Limb (tissue), 2 donors: Measurements from ENCODE around the gene MOV10L1.
"Not testable (repeated sequence)": the region's sequence is repeated elsewhere in the genome, so short reads cannot be mapped to it uniquely, and the experiment has no call there.

Source experiments
- DNase-seq, 2 donors: peaks; one replicate each; pipeline ENCODE4 v3.0.0-alpha.2; 2016; ENCODE audit errors: extremely low spot score in 2 of 2

Gene MOV10L1

DNA sequence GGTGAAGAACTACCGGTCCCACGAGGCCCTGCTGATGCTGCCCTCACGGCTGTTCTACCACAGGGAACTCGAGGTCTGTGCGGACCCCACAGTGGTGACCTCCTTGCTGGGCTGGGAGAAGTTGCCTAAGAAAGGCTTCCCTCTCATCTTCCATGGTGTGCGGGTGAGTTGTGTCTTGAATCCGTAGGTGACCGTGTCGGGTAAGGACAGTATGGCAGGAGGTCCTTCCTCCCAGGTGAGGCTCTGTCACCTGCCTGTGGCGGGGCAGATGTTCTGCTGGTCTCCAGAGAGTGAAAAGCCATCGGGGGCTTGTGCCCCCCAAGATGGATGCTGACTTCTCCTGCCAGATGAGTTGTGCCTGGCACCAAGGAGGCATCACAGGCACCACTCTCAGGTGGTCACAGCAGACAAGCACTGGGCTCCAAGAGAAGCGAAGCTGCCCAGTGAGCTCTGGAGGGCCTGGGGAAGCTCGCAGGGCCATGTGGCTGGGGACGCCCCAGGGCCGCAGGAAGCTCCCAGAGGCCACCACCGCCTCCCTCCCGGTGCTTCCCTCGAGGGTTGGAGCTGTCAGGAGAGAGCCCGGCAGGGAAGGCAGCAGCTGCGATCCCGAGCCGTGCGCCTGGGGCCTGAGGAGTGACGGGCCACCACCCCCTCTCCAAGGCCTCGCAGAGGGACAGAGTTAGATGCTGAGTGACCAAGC is 63.4 kb downstream of the MOV10L1 start:
- DNase-seq = no peak

DNA sequence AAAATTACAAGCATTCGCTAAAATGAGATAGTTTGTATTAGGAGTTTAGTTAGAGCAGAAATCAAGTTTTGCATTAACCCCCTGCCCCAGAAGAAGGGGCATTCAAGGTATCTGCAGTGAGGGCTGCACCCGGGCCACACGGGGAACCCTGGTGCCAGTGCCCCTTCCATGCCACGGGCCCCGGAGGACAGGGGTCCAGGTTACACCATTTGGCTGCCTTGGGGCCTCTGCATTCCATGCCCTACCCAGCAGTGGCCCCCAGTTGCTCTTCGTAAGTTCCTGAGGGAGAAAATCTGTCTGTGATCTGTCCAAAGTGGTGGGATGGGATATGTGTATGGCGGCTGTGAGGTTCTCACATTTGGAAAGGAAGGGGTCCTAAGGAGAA is 63.9 kb downstream of the MOV10L1 start:
- DNase-seq = no peak

DNA sequence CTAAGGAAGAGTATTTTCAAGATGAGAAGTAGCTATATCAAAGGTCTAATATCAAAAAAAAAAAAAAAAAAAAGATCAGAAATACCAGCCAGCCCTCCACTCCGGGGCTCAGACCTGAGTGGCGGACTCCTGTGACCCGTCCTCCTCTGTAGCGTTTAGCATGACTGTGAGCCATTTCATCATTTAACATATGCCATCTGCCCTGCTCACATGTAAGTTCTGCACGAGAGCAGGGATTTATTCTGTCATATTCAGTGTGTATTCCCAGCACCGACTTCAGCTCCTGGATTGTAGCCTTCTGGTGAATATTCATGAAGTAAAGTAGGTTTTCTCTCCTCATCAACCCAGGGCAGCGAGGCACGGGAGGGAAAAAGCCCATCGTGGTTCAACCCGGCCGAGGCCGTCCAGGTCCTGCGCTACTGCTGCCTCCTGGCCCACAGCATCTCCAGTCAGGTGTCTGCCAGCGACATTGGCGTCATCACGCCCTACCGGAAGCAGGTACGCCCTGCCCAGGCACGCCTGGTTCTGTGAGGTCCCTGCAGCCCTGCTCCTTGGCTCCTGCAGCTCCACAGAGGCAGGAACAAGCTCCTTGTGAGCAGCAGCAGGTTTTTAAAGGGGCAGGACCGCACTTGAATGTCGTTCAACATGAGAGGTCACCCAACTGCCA is 68.0 kb downstream of the MOV10L1 start:
- no peak for DNase-seq

DNA sequence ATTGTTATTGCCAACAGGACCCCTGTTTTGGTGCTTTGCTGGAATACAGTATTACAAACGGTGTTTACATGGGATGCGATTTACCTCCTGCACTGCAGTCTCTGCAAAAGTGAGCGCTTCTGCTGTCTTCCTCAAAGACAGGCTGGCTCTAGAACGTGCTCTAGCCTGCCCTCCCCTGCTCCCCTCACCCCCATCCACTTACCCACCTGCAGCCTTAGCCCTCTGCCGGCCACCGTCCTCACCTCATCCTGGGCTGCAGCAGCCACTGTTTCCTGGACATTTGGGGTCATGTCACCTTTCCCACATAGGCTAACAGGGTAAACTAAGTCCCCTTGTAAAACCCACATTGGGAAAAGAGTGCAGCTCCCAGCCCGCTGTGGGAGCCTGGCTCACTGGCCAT is 71.1 kb downstream of the MOV10L1 start:
- no peak for DNase-seq

DNA sequence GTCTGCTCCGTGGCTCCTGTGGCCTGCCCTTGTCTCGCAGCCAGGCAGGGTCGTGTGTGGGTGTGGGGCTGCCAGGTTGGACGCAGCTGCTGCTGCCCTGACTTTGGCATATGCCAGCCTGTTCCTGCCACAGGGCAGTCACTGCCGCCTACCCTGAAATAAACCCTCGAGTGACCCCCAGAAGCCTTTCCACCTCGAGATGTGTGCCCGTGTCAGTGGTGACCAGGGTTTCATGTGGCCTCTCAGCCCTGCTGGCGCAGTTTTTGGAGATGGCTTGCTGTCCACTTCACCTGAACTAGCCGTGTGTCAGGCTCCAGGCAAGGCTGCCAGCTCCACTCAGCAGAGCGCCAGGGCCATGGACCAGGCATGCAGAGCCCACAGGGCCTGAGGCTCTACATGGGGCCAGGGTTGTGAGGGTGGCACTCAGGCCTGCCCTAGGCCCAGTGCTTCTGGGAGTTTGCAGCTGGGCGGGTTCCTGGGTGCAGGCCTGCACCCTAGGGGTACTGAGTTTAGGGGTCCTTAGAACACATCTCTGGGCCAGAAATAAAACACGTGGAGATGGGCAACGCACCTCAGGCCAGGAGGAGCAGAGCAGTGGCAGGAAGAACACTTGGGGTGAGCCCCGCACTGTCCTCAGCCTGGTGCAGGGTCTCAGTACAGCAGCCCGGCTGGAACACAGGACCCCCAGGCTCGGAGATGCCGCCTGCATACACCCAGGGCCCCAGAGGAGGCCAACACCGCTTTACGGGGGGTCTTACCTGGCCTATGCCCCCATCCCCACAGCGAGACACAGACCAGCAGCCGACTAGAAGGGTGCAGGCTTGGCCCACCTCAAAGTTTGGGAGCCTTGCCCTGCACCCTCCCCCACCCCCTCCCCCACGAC is 71.9 kb downstream of the MOV10L1 start:
- DNase-seq = no peak

DNA sequence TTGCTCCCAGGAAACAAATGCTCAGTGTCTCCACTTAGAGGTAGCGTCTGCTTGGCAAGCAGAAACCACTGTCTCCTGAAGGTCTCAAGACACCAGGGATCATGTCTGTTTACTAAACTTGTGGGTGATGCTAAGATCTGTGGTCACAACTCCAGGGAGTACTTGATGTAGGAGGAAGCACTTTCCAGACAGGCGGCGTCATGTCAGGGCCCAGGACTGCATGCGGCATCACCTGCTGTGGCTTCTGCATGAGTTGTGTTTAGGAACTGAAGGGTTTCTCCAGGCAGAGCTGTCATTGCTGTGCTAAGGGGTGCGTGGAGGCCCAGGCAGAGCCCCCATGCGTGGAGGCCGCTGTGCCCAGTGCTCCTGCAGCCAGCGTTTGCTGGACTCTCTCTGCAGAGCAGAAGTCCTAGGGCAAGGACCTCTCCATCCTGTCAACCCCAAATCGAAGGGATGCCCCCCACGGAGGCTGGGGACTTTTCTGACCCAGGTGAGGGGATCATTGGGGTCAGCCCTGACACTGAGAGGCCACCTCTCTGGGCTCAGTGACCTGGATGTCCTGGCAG is 72.7 kb downstream of the MOV10L1 start:
- DNase-seq = no peak

DNA sequence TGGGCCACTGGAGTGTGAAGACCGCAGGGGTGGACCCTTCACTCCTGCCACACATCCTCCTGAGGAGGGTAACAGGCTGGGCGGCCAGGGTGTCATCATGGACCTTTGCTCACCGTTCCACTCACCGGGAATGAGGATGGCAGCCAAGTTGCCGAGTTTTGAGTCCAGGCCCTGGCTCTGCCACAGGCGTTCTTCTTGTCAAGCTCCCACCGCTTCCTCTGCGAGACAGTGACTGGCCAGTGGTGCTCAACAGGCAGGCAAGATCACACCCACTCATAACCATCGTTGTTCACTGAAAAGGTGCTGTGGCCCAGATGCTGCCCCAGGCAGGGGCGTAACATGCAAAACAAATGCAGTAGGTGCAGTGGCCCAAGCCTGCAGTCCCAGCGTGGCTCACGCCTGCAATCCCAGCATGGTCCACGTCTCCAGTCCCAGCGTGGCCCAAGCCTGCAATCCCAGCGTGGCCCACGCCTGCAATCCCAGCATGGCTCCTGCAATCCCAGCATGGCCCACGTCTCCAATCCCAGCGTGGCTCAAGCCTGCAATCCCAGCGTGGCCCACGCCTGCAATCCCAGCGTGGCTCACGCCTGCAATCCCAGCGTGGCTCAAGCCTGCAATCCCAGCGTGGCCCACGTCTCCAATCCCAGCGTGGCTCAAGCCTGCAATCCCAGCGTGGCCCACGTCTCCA is 75.8 kb downstream of the MOV10L1 start:
- no peak for DNase-seq

DNA sequence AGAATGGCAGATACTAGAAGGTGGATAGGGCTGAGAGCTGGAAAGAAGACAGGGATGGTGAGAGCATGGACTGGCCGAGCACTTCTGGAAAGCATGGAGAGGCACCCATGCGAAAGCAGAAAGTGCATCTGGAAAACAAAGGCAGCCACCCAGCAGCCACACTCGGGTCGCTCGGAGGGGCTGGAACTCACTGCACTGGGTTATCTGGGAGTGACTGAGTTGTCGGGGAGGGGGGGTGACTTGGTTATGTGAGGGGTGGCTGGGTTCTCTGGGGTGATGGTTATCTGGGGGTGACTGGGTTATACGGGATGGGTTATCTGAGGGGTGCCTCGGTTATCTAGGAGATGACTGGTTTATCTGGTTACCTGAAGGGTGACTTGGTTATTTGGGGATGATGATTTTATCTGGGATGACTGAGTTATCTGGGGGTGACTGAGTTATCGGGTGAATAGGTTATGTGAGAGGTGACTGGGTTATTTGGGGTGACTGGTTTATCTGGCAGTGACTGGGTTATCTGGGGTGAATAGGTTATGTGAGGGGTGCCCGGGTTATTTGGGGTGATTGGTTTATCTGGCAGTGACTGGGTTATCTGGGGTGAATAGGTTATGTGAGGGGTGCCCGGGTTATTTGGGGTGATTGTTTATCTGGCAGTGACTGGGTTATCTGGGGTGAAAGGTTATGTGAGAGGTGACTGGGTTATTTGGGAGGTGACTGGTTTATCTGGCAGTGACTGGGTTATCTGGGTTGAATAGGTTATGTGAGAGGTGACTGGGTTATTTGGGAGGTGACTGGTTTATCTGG is 78.1 kb downstream of the MOV10L1 start:
- no peak for DNase-seq

DNA sequence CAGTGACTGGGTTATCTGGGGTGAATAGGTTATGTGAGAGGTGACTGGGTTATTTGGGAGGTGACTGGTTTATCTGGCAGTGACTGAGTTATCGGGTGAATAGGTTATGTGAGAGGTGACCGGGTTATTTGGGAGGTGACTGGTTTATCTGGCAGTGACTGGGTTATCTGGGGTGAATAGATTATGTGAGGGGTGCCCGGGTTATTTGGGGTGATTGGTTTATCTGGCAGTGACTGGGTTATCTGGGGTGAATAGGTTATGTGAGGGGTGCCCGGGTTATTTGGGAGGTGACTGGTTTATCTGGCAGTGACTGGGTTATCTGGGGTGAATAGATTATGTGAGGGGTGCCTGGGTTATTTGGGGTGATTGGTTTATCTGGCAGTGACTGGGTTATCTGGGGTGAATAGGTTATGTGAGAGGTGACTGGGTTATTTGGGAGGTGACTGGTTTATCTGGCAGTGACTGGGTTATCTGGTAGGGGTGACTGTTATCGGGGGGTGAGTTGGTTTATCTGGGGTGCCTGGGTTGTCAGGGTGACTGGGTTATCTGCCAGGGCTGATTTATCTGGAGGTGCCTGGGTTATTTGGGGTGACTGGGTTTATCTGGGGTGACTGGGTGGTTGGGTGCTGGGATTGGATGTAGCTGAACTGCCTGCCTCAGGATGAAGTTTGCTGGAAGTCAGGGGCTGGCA is 78.8 kb downstream of the MOV10L1 start:
- not testable (repeated sequence) for DNase-seq

DNA sequence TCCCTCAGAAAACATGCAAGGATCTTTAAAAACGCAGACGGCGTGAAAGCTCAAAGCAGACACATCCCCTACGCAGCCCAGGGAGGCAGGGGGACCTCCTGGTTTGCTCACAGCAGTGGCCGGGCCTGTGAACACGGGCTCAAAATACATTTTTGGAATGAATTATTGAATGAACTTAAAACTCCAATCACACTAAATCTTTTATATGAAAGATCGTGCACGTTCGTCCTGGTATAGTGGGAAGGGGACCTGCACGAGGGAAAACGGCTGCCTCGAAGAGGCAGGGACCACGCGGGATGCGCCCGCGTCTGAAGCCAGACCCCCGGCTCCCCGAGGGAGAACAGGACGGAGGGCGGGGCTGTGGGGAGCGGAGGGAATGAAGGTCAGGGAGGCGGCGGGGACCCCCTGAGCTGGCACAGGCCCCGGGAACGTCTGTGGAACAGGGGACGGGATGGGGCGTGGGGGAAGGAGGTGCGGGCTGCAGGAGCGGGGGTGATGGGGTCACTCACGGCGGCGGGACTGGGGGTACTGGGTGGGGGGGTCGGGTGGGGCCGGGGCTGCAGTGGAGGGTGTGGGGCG is 79.5 kb downstream of the MOV10L1 start:
- DNase-seq = no peak

DNA sequence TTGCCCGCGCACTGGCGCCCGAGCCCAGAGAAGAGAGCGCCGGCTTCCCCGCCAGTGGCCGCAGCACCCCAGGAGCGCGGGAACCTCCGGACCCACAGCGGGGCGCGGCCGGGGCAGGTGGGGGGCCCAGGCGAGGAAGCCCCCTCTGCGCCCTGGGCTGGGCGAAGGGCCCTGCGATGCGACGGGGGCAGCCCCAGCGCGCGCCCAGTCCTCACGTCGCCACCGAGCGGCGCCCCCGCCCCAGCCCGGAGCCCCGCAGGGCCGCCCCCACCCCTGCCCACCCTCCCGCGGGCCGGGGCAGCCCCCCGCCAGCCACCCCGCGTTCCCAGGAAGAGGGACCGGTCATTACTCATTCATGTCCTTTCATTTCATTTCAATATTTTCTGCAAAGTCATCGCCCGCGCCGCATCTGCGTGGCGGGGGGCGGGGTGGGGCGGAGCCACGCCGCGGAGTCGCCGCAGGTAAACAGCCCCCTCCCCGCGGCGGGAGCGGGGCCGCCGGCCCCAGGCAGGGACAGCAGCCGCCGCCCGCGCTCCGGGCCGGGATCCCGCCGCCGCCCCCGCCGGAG is 80.1 kb downstream of the MOV10L1 start:
- no peak for DNase-seq

DNA sequence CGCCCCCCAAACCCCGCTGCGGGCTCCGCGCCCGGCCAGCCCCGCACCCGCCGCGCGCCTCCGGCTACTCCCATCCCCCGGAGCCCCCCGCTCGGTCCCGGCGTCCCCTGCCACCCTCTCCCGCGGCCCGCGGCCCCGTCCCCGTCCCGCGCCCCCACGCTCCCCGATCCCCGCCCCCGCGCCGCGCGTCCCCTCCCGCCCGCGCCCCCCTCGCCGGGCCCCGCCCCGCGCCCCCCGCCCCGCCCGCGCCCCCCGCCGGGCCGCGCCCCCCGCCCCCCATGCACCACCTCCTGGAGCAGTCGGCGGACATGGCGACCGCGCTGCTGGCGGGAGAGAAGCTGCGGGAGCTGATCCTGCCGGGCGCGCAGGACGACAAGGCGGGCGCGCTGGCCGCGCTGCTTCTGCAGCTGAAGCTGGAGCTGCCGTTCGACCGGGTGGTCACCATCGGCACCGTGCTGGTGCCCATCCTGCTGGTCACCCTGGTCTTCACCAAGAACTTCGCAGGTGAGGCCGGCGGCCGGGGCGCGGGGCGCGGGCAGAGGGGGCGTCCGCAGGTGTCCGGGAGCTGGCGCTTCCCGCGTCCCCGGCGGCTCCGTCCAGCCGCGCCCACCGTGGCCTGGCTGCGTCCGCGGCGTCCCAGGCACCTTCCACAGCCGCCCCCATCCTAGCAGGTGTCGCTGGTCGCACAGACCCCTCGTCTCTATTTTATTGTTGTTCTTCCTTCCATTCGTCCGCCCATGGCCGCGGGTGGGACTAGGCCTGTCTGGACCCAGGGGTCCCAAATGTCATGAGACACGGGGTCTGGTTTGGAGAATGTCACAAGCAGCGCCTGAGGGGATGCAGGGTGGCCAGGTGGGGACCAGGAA is 80.9 kb downstream of the MOV10L1 start, which contains the start of gene PANX2:
Gene PANX2 (plus strand): TSS at position 279 of the 866 bp plus-strand sequence. CDS start 0 bp downstream, at position 279.
- DNase-seq = no peak

DNA sequence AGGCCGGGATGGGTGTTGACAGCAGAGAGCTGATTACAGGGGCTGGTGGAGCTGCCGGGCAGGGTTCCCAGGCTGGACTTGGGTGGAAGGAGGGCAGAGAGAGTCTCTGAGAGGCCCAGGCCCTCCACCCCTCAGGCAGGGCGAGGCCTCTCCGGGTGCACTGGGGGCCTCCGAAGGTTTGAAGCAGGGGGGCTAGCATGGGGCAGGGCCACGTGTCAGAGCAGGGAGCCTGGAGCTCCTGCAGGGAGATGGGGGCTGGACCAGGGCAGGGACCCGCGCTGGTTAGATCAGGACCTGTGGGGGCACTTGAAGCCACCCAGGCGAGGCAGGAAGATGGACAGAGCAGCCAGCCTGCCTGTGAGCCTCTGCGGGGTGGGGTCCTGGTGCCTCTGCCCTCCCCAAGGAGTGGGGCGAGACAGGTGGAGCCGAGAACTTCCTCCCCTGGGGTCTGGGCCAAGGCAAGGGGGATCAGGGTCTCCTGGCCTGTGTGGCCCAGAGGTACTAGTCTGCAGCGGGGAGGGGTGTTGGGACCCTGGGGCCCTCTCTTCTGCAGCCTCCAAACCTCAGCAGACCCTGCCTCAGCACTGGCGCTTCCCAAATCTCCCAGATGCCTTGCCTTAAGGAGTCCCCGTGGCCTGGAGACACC is 81.6 kb downstream of the MOV10L1 start:
- no peak for DNase-seq

DNA sequence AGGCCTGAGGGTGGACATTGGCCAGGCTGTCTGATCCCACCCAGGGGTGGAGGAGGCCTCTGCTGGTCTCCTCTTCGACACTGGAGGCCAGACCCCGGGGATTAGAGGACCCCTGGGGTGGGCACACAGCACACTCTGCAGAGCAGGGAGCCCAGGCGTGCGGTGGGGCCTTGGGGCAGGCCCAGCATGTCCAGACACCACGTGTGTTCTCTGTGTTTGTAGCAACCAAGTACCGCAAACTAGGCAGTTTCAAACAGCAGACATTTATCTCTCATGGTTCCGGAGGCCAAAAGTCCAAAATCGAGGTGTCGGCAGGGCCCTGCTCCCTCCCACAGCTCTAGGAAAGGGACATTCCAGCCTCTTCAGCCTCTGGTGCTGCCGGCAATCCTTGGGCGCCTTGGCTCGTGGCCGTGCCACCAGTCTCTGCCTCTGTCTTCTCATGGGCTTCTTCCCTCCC is 82.2 kb downstream of the MOV10L1 start:
- no peak for DNase-seq

DNA sequence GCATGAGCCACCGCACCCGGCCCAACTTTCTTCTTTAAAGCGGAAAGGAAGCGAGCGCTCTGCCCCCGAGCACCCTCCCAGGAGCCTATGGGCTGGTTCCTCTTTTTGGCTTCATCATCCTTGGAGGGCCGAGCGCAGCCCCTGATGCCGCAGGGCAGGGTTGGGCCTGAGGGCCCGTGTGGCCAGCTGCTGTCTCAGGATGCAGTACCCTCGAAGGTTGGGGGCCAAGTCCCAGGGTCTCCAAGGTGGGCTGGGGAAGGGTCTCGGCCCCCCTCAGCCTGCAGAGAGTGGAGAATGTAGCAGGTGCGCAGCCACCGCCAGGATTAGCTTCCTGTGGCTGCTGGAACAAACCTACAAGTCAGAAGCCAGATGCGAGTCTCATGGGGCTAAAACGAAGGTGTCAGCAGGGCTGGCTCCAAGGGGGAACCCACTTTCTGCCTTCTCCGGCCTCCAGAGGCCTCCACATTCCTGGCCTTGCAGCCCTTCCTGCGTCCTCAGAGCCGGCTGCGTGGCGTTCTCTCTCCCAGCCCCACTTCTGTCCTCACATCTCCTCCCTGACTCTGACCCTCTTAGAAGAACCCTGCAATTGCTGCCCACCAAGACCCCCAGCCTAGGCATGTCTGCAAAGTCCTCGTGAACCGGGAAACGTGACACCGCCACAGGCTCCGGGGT is 83.6 kb downstream of the MOV10L1 start:
- no peak for DNase-seq

DNA sequence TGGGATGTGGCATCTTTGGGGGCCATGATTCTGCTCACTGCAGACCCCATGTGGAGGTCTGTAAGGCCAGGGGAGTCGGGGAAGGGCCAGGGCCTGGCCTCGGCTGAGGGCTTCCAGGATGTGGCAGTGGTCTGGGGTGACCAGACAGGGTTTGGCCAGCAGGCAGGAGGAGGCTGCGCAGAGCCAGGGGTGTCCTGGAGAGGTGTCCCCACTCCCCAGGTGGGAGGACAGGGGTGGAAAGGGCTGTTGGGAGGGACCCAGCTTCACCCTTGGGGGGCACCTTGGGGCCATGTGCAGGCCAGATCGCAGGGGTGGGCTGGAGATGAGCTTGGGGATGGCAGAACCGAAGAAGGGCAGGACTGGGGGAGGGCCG is 84.2 kb downstream of the MOV10L1 start:
- DNase-seq = no peak
